ENCODE results near the gene TMEM120A.

- TF ChIP-seq GATA2 (IDR thresholded peaks at IDR 0.05; ENCODE audit: low read depth, low read length): peak; percentile 60; the same call in 1 of the 2 replicates
- no peak for TF ChIP-seq GATA3 (IDR thresholded peaks at IDR 0.05; ENCODE audit: low read depth, low read length)
Measured at GRCh38 chr7:75962607-75963380, 31.6 kb downstream of the TMEM120A start.
